IMR-90 (cell line): ENCODE measurements around the gene MAP2K5.

Experiments used
- BHLHE40 ChIP-seq: fragments of 150-350 bp; IDR thresholded peaks from 2 replicates; pipeline ENCODE4 v1.6.1; 2016; ENCODE audit warnings: mild to moderate bottlenecking, low read depth, low read length
- CEBPB ChIP-seq: IDR thresholded peaks from 2 replicates; pipeline ENCODE4 v1.6.1; 2012; ENCODE audit warnings: low read depth, low read length, improper control_type of control experiment
- CTCF ChIP-seq: conservative IDR thresholded peaks from 2 replicates; pipeline ENCODE4 v1.5.1; 2012; ENCODE audit warnings: mild to moderate bottlenecking, low read depth, low read length, improper control_type of control experiment
- FOS ChIP-seq: fragments of 150-350 bp; IDR thresholded peaks from 2 replicates; pipeline ENCODE4 v1.6.1; 2016; ENCODE audit warnings: low read depth, low read length
- MXI1 ChIP-seq: IDR thresholded peaks from 2 replicates; pipeline ENCODE4 v1.6.1; 2012; ENCODE audit warnings: low read depth, mild to moderate bottlenecking, low read length, moderate library complexity, borderline replicate concordance
- NFE2L2 ChIP-seq: fragments of 150-350 bp; IDR thresholded peaks from 2 replicates; pipeline ENCODE4 v1.6.1; 2016; ENCODE audit warnings: low read depth, mild to moderate bottlenecking, low read length
- RAD21 ChIP-seq: IDR thresholded peaks from 2 replicates; pipeline ENCODE4 v1.6.1; 2012; ENCODE audit warnings: low read length, improper control_type of control experiment
- SMC3 ChIP-seq: fragments of 150-350 bp; IDR thresholded peaks from 2 replicates; pipeline ENCODE4 v1.6.1; 2016; ENCODE audit warnings: low read depth, mild to moderate bottlenecking, antibody characterized with exemption, low read length, moderate library complexity

DNA sequence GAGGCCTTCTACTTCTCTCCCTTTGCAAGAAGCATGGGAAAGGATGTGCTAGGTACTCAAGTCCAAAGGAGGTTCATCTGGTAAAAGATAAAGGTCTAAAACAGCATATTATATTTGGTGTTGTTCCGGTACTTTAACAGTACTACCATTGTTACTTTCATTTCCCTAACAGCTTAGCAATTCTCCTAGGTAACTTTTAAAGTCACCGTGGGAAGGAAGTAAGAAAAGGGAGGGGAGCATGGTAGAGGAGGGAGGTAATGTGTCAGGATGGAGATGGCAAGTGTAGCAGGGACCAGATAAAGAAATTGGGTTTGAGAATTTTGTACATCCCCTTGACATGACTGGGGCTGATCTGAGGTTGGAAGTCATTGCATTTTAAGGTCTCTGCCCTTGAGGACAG is 193.4 kb downstream of the MAP2K5 start:
- TF ChIP-seq MXI1: no peak
- no peak for TF ChIP-seq NFE2L2
- no peak for TF ChIP-seq SMC3
- TF ChIP-seq CTCF: no peak
- TF ChIP-seq FOS: no peak
- no peak for TF ChIP-seq CEBPB
- no peak for TF ChIP-seq RAD21
- no peak for TF ChIP-seq BHLHE40
